ENCODE data around the gene EPS15. TPM values are rescaled to one million over a fixed set of nuclear protein-coding genes. Genes with fewer than 3 reads are reported as not detected.

EPS15 gene
- total and polyA plus RNA-seq, 2 of the 8 experiments (the other 6 are each of a cell fraction or from before 2014, with no cell fraction given), result 15.9 to 57.2 TPM

- Histone ChIP-seq H3K79me1 (ENCODE audit: low read depth, low read length) (no peaks in the 10 kb centered on the region), H3K27ac (ENCODE audit: low read depth, low read length) (no peak overlapping the region), H2AK5ac (ENCODE audit: low read depth, low read length) (no peak overlapping the region), H2BK12ac (ENCODE audit: low read depth, low read length) (no peak overlapping the region), H2BK20ac (ENCODE audit: low read length) (no peak overlapping the region), H3K23me2 (ENCODE audit: low read depth, low read length) (no peaks in the 10 kb centered on the region), H3K4me3 (ENCODE audit: extremely low read depth in 1 of 4, insufficient read depth in 2 of 4, low read depth in 3 of 4, low read length in 4 of 4) (no peak overlapping the region), H3K23ac (ENCODE audit: insufficient read length) (no peak overlapping the region), H4K91ac (replicated peaks; ENCODE audit: insufficient read length, low read length) (no peak overlapping the region), H2AFZ (ENCODE audit: low read length) (no peak overlapping the region), H2BK120ac (replicated peaks; ENCODE audit: low read depth, low read length) (no peak overlapping the region), H3K14ac (ENCODE audit: insufficient read length) (no peak overlapping the region), H3K4me2 (ENCODE audit: insufficient read depth in 1 of 2, low read depth in 2 of 2, low read length in 2 of 2) (no peak overlapping the region), H2BK15ac (ENCODE audit: low read length) (no peak overlapping the region), H3K56ac (replicated peaks; ENCODE audit: insufficient read length, low read depth, low read length) (no peak overlapping the region), H3K79me2 (ENCODE audit: control insufficient read depth in 1 of 2, insufficient read depth in 2 of 2, low read length in 2 of 2) (peaks cover 0 to 9% of the 10 kb centered on the region in 2 experiments; a peak in 2 of 4 replicates), H3K4me1 (replicated peaks in 1 of 4; ENCODE audit: control insufficient read depth in 3 of 4, insufficient read depth in 4 of 4, low read length in 3 of 4) (no peaks in the 10 kb centered on the region), H3K18ac (ENCODE audit: extremely low read depth, low read length) (no peak overlapping the region), H3K27me3 (replicated peaks in 1 of 4; ENCODE audit: control insufficient read depth in 3 of 4, extremely low read depth in 1 of 4, insufficient read depth in 3 of 4, low read length in 3 of 4) (no peaks in the 10 kb centered on the region), H4K8ac (ENCODE audit: extremely low read depth, insufficient read depth, low read length) (no peak overlapping the region), H3K9me3 (ENCODE audit: insufficient read depth in 2 of 2, low read depth in 1 of 2, low read length in 1 of 2) (no peaks in the 10 kb centered on the region), H3K4ac (replicated peaks; ENCODE audit: insufficient read length, low read depth, low read length) (no peak overlapping the region), H2BK5ac (ENCODE audit: low read depth, low read length) (no peak overlapping the region), H4K20me1 (replicated peaks in 1 of 2; ENCODE audit: control insufficient read depth in 1 of 2, insufficient read depth in 2 of 2, low read length in 2 of 2) (no peaks in the 10 kb centered on the region), H4K5ac (ENCODE audit: insufficient read length, low read depth, low read length) (no peak overlapping the region), H3K9ac (replicated peaks in 1 of 4; ENCODE audit: extremely low read depth in 1 of 4, low read depth in 3 of 4, low read length in 3 of 4) (no peak overlapping the region), H3K36me3 (ENCODE audit: control insufficient read depth in 2 of 4, insufficient read depth in 4 of 4, low read length in 3 of 4) (no peaks in the 10 kb centered on the region)
- ChIA-PET CTCF (ENCODE audit: partially characterized antibody) (interaction anchor here (0.5 to 1.4 kb wide), 2 partner anchors 9 to 620 kb away, joined by 3 read pairs; no protein-coding TSS in a partner anchor), POLR2A (ENCODE audit: partially characterized antibody) (no interaction called here)
- DNase-seq (ENCODE audit: low read depth in 1 of 2, low spot score in 2 of 2), result no peak
- 83% methylated on average over 1 of the region's 1 CpG; no CpG with 5 or more reads in 1 of the 2 experiments for WGBS, 2 experiments (ENCODE audit: extremely low coverage in 1 of 2, insufficient coverage in 1 of 2, insufficient read length in 1 of 2, insufficient replicate concordance in 2 of 2, low coverage in 1 of 2, low lambda C conversion rate in 2 of 2, missing lambda C conversion rate in 1 of 2)
- no peak for FAIRE-seq
- TF ChIP-seq POU5F1 (IDR thresholded peaks at IDR 0.05; ENCODE audit: low read depth, low read length), result no peak
- TF ChIP-seq, protein P1, sequence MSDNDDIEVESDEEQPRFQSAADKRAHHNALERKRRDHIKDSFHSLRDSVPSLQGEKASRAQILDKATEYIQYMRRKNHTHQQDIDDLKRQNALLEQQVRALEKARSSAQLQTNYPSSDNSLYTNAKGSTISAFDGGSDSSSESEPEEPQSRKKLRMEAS (IDR thresholded peaks at IDR 0.05), result no peak
- no peak for TF ChIP-seq TEAD4 (IDR thresholded peaks at IDR 0.05; ENCODE audit: low read depth, low read length)
- TF ChIP-seq TBP (IDR thresholded peaks at IDR 0.05; ENCODE audit: low read depth, low read length), result no peak
- no peak for TF ChIP-seq EZH2 (IDR thresholded peaks at IDR 0.05; ENCODE audit: low read depth, low read length, severe bottlenecking)
- TF ChIP-seq RAD21 (IDR thresholded peaks at IDR 0.05 in 1 of 2, conservative IDR thresholded peaks at IDR 0.05 in 1 of 2; ENCODE audit: low read depth in 2 of 2, low read length in 2 of 2), result no peak
- no peak for TF ChIP-seq KDM5A (IDR thresholded peaks at IDR 0.05; ENCODE audit: low read length)
- TF ChIP-seq, protein P2, sequence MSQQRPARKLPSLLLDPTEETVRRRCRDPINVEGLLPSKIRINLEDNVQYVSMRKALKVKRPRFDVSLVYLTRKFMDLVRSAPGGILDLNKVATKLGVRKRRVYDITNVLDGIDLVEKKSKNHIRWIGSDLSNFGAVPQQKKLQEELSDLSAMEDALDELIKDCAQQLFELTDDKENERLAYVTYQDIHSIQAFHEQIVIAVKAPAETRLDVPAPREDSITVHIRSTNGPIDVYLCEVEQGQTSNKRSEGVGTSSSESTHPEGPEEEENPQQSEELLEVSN (IDR thresholded peaks at IDR 0.05), result no peak
- no peak for TF ChIP-seq NRF1 (IDR thresholded peaks at IDR 0.05; ENCODE audit: low read depth, low read length)
- no peak for TF ChIP-seq ASH2L (IDR thresholded peaks at IDR 0.05; ENCODE audit: low read length)
- no peak for TF ChIP-seq SIRT6 (IDR thresholded peaks at IDR 0.05; ENCODE audit: low read length)
- no peak for TF ChIP-seq BRCA1 (IDR thresholded peaks at IDR 0.05; ENCODE audit: low read depth, low read length)
- TF ChIP-seq SIN3A (conservative IDR thresholded peaks at IDR 0.05 in 1 of 2, IDR thresholded peaks at IDR 0.05 in 1 of 2; ENCODE audit: low read depth in 1 of 2, low read length in 2 of 2), result no peak
- TF ChIP-seq JUN (IDR thresholded peaks at IDR 0.05; ENCODE audit: low read depth, low read length), result no peak
These were observed 31.4 kb downstream of the EPS15 start for GRCh38 chr1:51487628-51488027.

All from H1 (cell line).